Measurements from ENCODE around the gene C1orf198.
"Not testable (repeated sequence)": the region's sequence is repeated elsewhere in the genome, so short reads cannot be mapped to it uniquely, and the experiment has no call there.

The C1orf198 gene

GRCh38 chr1:230860617-230861384 is 7.5 kb downstream of the C1orf198 start:
- no peak for DNase-seq (ENCODE audit: low read depth)

- no peak for DNase-seq (ENCODE audit: low read depth)
These were observed 9.2 kb downstream of the C1orf198 start for GRCh38 chr1:230858918-230859729.

- DNase-seq (ENCODE audit: low read depth) = no peak
These were observed 10.0 kb downstream of the C1orf198 start for GRCh38 chr1:230858236-230858820.

- no peak for DNase-seq (ENCODE audit: low read depth)
These were observed 10.5 kb downstream of the C1orf198 start for GRCh38 chr1:230857822-230858221.

GRCh38 chr1:230857077-230857476 is 11.2 kb downstream of the C1orf198 start:
- no peak for DNase-seq (ENCODE audit: low read depth)

GRCh38 chr1:230855886-230856285 is 12.4 kb downstream of the C1orf198 start:
- DNase-seq (ENCODE audit: low read depth) = no peak

GRCh38 chr1:230854423-230854822 is 13.9 kb downstream of the C1orf198 start:
- DNase-seq (ENCODE audit: low read depth) = no peak

- DNase-seq (ENCODE audit: low read depth) = no peak
These were observed 14.6 kb downstream of the C1orf198 start for GRCh38 chr1:230853731-230854130.

GRCh38 chr1:230852959-230853358 is 15.4 kb downstream of the C1orf198 start:
- DNase-seq (ENCODE audit: low read depth) = no peak

- no peak for DNase-seq (ENCODE audit: low read depth)
These were observed 17.0 kb downstream of the C1orf198 start for GRCh38 chr1:230851291-230851691.

GRCh38 chr1:230850547-230850946 is 17.8 kb downstream of the C1orf198 start:
- no peak for DNase-seq (ENCODE audit: low read depth)

- peak; percentile 85 for DNase-seq (ENCODE audit: low read depth)
These were observed 18.7 kb downstream of the C1orf198 start for GRCh38 chr1:230849451-230850224.

GRCh38 chr1:230848235-230848634 is 20.1 kb downstream of the C1orf198 start:
- DNase-seq (ENCODE audit: low read depth) = no peak

- not testable (repeated sequence) for DNase-seq (ENCODE audit: low read depth)
These were observed 23.1 kb downstream of the C1orf198 start for GRCh38 chr1:230845184-230845583.

GRCh38 chr1:230844561-230844960 is 23.8 kb downstream of the C1orf198 start:
- DNase-seq (ENCODE audit: low read depth) = no peak

- no peak for DNase-seq (ENCODE audit: low read depth)
These were observed 24.6 kb downstream of the C1orf198 start for GRCh38 chr1:230843503-230844309.

- no peak for DNase-seq (ENCODE audit: low read depth)
These were observed 25.5 kb downstream of the C1orf198 start for GRCh38 chr1:230842801-230843200.

- DNase-seq (ENCODE audit: low read depth) = no peak
These were observed 29.1 kb downstream of the C1orf198 start for GRCh38 chr1:230839173-230839572.

- no peak for DNase-seq (ENCODE audit: low read depth)
These were observed 31.5 kb downstream of the C1orf198 start for GRCh38 chr1:230836793-230837192.

GRCh38 chr1:230836347-230836746 is 32.0 kb downstream of the C1orf198 start:
- DNase-seq (ENCODE audit: low read depth) = no peak

- DNase-seq (ENCODE audit: low read depth) = no peak
These were observed 34.0 kb downstream of the C1orf198 start for GRCh38 chr1:230834292-230834691.
